ENCODE measurements around the gene FEZF1.

Gene FEZF1

DNA sequence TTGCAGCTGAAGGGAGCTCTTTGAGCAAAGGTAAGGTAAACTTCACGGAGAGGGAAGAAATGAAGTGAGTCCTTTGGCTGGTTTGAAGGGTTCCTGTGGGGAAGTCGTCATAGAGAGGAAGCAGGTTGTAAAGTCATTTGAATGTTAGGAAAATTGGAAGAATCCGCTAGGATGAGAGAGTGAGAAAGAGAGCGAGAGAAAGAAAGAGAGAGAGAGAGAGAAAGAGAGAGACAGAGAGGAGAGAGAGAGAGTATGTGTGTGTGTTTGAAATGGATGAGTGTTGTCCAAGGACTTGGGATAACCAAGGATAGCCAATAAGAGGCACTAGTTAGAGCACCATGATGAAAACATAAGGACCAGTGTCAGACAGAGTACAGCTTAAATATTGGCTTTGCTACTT is 43.1 kb downstream of the FEZF1 start:
- no peak for FAIRE-seq

DNA sequence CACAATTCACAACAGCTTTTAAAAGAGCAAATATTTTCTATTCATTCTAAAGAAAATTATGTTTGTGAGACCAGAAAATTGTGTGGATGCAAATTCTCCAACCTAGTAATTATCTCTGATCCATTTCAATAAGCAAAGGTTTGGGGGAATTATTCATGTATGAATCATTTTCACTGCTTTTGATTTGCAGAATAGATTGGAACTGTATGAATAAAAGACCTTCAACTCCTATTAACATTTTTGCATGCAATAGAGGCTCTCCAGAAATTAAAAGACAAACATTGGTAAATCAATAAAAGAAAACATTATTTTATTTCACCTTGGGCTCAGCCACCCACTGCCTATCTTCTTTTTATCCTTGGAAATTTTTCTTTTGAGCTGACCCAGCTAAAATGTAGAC is 43.5 kb downstream of the FEZF1 start:
- FAIRE-seq = no peak

DNA sequence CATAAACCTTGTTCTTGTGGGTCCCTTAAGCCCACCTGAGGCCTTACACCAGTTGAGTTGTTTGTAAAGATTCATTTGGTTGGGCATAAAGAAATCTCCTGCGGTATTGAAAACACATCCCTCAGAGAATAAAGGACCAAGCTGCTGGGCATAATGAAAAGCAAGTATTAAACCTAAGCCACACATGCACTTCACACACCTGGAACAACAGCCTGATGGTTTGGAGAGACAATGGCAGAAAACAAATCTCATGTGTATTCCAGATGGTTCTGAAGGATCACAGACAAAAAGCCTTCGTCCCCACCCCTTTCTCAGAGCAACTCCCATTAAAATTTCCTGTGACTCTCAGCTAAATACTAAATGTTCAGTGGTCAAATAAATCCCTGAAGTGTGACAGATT is 44.2 kb downstream of the FEZF1 start:
- no peak for FAIRE-seq

DNA sequence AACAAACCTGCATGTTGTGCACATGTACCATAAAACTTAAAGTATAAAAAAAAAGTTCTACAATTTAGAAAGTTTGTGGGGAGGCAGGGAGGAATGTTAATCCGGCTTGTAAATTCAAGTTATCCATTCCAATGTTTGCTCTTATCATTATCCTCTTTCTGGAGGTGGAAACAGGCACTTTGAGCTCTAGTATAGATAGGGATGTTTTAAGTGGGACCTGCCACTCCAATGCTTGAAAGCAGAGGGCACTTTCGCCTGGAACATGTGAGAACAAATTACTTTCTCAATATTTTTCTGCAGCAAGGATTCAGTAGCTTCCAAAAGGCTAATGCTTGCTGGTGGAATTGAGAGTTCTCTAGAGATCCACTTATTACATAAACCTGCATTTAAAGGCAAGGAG is 45.6 kb downstream of the FEZF1 start:
- no peak for FAIRE-seq

DNA sequence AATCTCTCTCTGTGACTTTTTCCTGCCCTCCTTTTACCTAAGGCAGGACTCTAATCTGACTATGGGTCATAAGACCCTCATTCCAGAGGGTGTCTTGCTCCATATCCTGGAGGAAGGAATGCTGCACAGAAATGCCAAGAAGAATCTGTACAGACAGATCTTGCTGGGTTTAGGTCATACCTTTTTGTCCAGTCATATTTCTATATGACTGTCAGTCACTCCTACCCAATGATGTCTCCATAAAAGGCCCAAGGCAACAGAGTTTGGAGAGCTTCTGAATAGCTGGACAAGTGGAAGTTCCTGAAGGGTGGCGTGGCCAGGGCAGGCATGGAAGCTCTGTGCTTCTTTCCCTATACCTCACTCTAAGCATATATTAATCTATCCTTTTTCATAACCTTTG is 47.5 kb downstream of the FEZF1 start:
- FAIRE-seq = no peak

DNA sequence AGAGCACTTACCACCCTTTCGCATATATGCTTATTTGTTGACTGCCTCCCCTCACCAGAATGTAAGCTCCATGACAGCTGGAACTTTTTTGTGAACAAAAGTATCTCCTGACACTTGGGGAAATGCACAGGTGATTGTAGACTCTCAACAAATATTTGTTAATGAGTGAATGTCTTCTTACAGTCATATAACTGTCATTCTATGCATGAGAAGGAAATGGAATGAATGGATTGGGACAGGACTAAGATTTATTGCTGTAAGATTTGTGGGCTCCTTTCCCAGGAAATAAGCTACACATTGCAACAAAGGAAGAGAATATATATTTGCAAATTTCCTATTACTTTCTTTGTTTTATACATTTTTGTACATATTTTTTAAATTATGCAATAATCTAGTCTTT is 48.5 kb downstream of the FEZF1 start:
- no peak for FAIRE-seq

DNA sequence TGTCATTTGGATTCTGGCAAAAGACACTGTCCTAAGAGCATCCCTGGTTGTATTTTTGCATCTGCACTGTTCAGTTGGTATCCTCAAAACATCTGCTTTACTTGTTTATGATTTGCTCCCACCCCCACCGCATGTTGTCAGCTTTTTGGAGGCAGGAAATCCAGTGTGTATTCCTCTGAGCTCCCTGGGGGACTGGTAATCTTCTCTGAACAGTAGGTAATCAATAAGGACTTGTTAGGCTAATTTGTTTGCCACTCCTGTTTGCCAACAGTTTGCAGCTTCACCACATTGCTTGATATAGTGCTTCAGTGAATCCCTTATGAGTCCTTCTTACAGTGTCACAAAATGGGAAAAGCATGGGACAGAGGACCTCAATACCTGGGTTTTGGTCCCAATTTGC is 49.1 kb downstream of the FEZF1 start:
- no peak for FAIRE-seq

All from TTC549 (cell line).